NB4 (cell line): ENCODE results near the gene GADD45A.
A peak's percentile ranks its signal among the peaks of the same experiment; 100 is the strongest.

Experiments
- DNase-seq: peaks from one replicate; pipeline ENCODE4 v3.0.0; 2010; ENCODE audit warnings: low read depth
- H3K4me3 ChIP-seq: one replicate; pipeline ENCODE4 v1.5.1; 2011; ENCODE audit warnings: mild to moderate bottlenecking, low read depth, low read length, moderate library complexity
- CTCF ChIP-seq: IDR thresholded peaks from one replicate; pipeline ENCODE4 v1.5.1; 2012; ENCODE audit warnings: low read depth, low read length
- MAX ChIP-seq: IDR thresholded peaks from 2 replicates; pipeline ENCODE4 v1.6.1; 2011; ENCODE audit warnings: low read depth, low read length
- MYC ChIP-seq: IDR thresholded peaks from 2 replicates; pipeline ENCODE4 v1.6.1; 2011; ENCODE audit warnings: low read depth, low read length
- POLR2A ChIP-seq: IDR thresholded peaks from 2 replicates; pipeline ENCODE4 v1.6.1; 2011; ENCODE audit warnings: mild to moderate bottlenecking; ENCODE audit not compliant: insufficient read length; ENCODE audit errors: extremely low read depth

The GADD45A gene

GRCh38 chr1:67645495-67646144 lies 39.4 kb upstream of the GADD45A start:
- H3K4me3 ChIP-seq: no peak overlapping the region
- TF ChIP-seq POLR2A (no peak), CTCF (no peak), MYC (no peak), MAX (no peak)
- no peak for DNase-seq

- H3K4me3 ChIP-seq: no peak overlapping the region
- DNase-seq: peak; percentile 6
- TF ChIP-seq MAX: no peak
These were observed 38.6 kb upstream of the GADD45A start for GRCh38 chr1:67646145-67647035.

GRCh38 chr1:67647036-67647798 lies 37.8 kb upstream of the GADD45A start:
- H3K4me3 ChIP-seq: no peak overlapping the region

GRCh38 chr1:67647814-67648358 lies 37.1 kb upstream of the GADD45A start:
- TF ChIP-seq CTCF (no peak), POLR2A (no peak), MAX (no peak), MYC (no peak)
- no peak overlapping the region for H3K4me3 ChIP-seq
- DNase-seq: no peak

More at GRCh38 chr1:67647036-67647798, 37.8 kb upstream of the GADD45A start:
- no peak for TF ChIP-seq POLR2A
- DNase-seq: no peak

- H3K4me3 ChIP-seq: no peak overlapping the region
- no peak for TF ChIP-seq CTCF
- TF ChIP-seq MAX: no peak
- TF ChIP-seq MYC: no peak
- no peak for TF ChIP-seq POLR2A
- DNase-seq: no peak
These were observed 36.2 kb upstream of the GADD45A start for GRCh38 chr1:67648582-67649326.

GRCh38 chr1:67650061-67650460 lies 34.9 kb upstream of the GADD45A start:
- no peak for DNase-seq
- H3K4me3 ChIP-seq: no peak overlapping the region
- TF ChIP-seq POLR2A (no peak), MAX (no peak), MYC (no peak), CTCF (no peak)
